HEK293 (cell line): ENCODE measurements around the gene HHAT.

Source experiments
- FEZF1 ChIP-seq: fragments of 450-650 bp; formaldehyde crosslinking; IDR thresholded peaks from 2 replicates; pipeline ENCODE4 v1.5.1; 2016; ENCODE audit warnings: missing biosample characterization, missing genetic modification characterization
- GLI4 ChIP-seq: fragments of 450-650 bp; formaldehyde crosslinking; IDR thresholded peaks from 2 replicates; pipeline ENCODE4 v1.5.1; 2016; ENCODE audit warnings: missing biosample characterization, missing genetic modification characterization
- HOXD13 ChIP-seq: sonication (generic); formaldehyde crosslinking; IDR thresholded peaks from 2 replicates; pipeline ENCODE4 v1.8.0; 2022; ENCODE audit warnings: missing genetic modification reagents, borderline replicate concordance
- MZF1 ChIP-seq: fragments of 450-650 bp; formaldehyde crosslinking; IDR thresholded peaks from 2 replicates; pipeline ENCODE4 v1.5.1; 2017; ENCODE audit warnings: missing biosample characterization, missing genetic modification characterization, borderline replicate concordance
- SCRT1 ChIP-seq: fragments of 450-650 bp; formaldehyde crosslinking; IDR thresholded peaks from 2 replicates; pipeline ENCODE4 v1.5.1; 2016; ENCODE audit warnings: missing biosample characterization, missing genetic modification characterization, borderline replicate concordance
- YY2 ChIP-seq: fragments of 450-650 bp; formaldehyde crosslinking; IDR thresholded peaks from 2 replicates; pipeline ENCODE4 v1.5.1; 2016; ENCODE audit warnings: missing biosample characterization, missing genetic modification characterization
- ZFP41 ChIP-seq: fragments of 450-650 bp; formaldehyde crosslinking; IDR thresholded peaks from 2 replicates; pipeline ENCODE4 v1.5.1; 2016; ENCODE audit warnings: missing biosample characterization, missing genetic modification characterization, borderline replicate concordance
- ZIC2 ChIP-seq: fragments of 450-650 bp; formaldehyde crosslinking; IDR thresholded peaks from 2 replicates; pipeline ENCODE4 v1.5.1; 2016; ENCODE audit warnings: missing biosample characterization, missing genetic modification characterization
- ZNF112 ChIP-seq: fragments of 450-650 bp; formaldehyde crosslinking; IDR thresholded peaks from 2 replicates; pipeline ENCODE4 v1.5.0; 2017; ENCODE audit warnings: missing biosample characterization, missing genetic modification characterization
- ZNF24 ChIP-seq: fragments of 450-650 bp; formaldehyde crosslinking; IDR thresholded peaks from 2 replicates; pipeline ENCODE4 v1.5.1; 2016; ENCODE audit warnings: missing biosample characterization, missing genetic modification characterization
- ZNF626 ChIP-seq: fragments of 450-650 bp; sonication (Bioruptor Pico); formaldehyde crosslinking; IDR thresholded peaks from 2 replicates; pipeline ENCODE4 v1.5.1; 2018; ENCODE audit warnings: missing biosample characterization, missing genetic modification characterization, inconsistent platforms
- ZNF791 ChIP-seq: fragments of 450-650 bp; formaldehyde crosslinking; IDR thresholded peaks from 2 replicates; pipeline ENCODE4 v1.5.1; 2016; ENCODE audit warnings: missing biosample characterization, missing genetic modification characterization
- ZXDB ChIP-seq: fragments of 450-650 bp; formaldehyde crosslinking; IDR thresholded peaks from 2 replicates; pipeline ENCODE4 v1.5.1; 2016; ENCODE audit warnings: missing biosample characterization, missing genetic modification characterization
- TF ChIP-seq, protein P1 (sequence below): fragments of 450-650 bp; formaldehyde crosslinking; IDR thresholded peaks from 2 replicates; pipeline ENCODE4 v1.5.1; 2016; ENCODE audit warnings: missing biosample characterization, missing genetic modification characterization, borderline replicate concordance
- TF ChIP-seq, protein P2 (sequence below): fragments of 450-650 bp; formaldehyde crosslinking; IDR thresholded peaks from 2 replicates; pipeline ENCODE4 v1.5.1; 2017; ENCODE audit warnings: missing biosample characterization, missing genetic modification characterization
- TF ChIP-seq, protein P3 (sequence below): fragments of 450-650 bp; formaldehyde crosslinking; IDR thresholded peaks from 2 replicates; pipeline ENCODE4 v1.5.1; 2016; ENCODE audit warnings: missing biosample characterization, missing genetic modification characterization
- TF ChIP-seq, protein P4 (sequence below): fragments of 450-650 bp; formaldehyde crosslinking; IDR thresholded peaks from 2 replicates; pipeline ENCODE4 v1.5.1; 2016; ENCODE audit warnings: missing biosample characterization, missing genetic modification characterization
- TF ChIP-seq, protein P5 (sequence below): fragments of 450-650 bp; formaldehyde crosslinking; IDR thresholded peaks from 2 replicates; pipeline ENCODE4 v1.5.1; 2016; ENCODE audit warnings: missing biosample characterization, missing genetic modification characterization
- TF ChIP-seq, protein P6 (sequence below): fragments of 450-650 bp; formaldehyde crosslinking; IDR thresholded peaks from 2 replicates; pipeline ENCODE4 v1.5.1; 2017; ENCODE audit warnings: missing biosample characterization, missing genetic modification characterization
- TF ChIP-seq, protein P7 (sequence below): fragments of 450-650 bp; IDR thresholded peaks from 2 replicates; pipeline ENCODE4 v1.5.1; 2018; ENCODE audit warnings: missing biosample characterization, mild to moderate bottlenecking, missing genetic modification characterization
- TF ChIP-seq, protein P8 (sequence below): fragments of 450-650 bp; formaldehyde crosslinking; IDR thresholded peaks from 2 replicates; pipeline ENCODE4 v1.5.1; 2017; ENCODE audit warnings: missing biosample characterization, missing genetic modification characterization
- TF ChIP-seq, protein P9 (sequence below): fragments of 450-650 bp; formaldehyde crosslinking; IDR thresholded peaks from 2 replicates; pipeline ENCODE4 v1.5.0; 2017; ENCODE audit warnings: missing biosample characterization, missing genetic modification characterization, borderline replicate concordance

HHAT gene

DNA sequence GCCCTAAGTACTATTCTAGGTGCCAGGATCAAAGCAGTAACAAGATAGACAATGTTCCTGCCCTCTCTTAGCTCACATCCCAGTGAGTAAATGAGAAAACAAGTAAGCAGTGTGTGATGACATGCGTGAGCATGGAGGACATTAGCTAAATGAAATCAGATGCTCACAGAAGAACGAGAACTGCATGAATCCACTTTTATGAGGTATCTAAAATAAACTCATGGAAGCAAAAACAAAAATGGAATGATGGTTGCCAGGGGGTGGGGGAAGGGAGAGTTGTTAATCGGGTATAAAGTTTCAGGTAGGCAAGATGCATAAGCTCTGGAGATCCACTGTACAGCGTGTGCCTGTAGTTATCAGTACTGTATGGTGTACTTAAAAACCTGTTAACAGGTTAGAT lies 195.1 kb downstream of the HHAT start (continued):
- 0 out of 2 replicates have a peak, but pooled peaks have one; percentile 45 for TF ChIP-seq SCRT1 (tag by site-specific recombination)
- TF ChIP-seq, protein P1, sequence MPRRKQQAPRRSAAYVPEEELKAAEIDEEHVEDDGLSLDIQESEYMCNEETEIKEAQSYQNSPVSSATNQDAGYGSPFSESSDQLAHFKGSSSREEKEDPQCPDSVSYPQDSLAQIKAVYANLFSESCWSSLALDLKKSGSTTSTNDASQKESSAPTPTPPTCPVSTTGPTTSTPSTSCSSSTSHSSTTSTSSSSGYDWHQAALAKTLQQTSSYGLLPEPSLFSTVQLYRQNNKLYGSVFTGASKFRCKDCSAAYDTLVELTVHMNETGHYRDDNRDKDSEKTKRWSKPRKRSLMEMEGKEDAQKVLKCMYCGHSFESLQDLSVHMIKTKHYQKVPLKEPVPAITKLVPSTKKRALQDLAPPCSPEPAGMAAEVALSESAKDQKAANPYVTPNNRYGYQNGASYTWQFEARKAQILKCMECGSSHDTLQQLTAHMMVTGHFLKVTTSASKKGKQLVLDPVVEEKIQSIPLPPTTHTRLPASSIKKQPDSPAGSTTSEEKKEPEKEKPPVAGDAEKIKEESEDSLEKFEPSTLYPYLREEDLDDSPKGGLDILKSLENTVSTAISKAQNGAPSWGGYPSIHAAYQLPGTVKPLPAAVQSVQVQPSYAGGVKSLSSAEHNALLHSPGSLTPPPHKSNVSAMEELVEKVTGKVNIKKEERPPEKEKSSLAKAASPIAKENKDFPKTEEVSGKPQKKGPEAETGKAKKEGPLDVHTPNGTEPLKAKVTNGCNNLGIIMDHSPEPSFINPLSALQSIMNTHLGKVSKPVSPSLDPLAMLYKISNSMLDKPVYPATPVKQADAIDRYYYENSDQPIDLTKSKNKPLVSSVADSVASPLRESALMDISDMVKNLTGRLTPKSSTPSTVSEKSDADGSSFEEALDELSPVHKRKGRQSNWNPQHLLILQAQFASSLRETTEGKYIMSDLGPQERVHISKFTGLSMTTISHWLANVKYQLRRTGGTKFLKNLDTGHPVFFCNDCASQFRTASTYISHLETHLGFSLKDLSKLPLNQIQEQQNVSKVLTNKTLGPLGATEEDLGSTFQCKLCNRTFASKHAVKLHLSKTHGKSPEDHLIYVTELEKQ (tag by site-specific recombination), result no peak; the same call in 1 of the 2 replicates
- TF ChIP-seq ZXDB (tag by site-specific recombination), result no peak
- TF ChIP-seq HOXD13 (CRISPR knock-in tag), result no peak
- TF ChIP-seq, protein P2, sequence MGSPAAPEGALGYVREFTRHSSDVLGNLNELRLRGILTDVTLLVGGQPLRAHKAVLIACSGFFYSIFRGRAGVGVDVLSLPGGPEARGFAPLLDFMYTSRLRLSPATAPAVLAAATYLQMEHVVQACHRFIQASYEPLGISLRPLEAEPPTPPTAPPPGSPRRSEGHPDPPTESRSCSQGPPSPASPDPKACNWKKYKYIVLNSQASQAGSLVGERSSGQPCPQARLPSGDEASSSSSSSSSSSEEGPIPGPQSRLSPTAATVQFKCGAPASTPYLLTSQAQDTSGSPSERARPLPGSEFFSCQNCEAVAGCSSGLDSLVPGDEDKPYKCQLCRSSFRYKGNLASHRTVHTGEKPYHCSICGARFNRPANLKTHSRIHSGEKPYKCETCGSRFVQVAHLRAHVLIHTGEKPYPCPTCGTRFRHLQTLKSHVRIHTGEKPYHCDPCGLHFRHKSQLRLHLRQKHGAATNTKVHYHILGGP, result no peak
- TF ChIP-seq GLI4 (tag by site-specific recombination), result no peak
- TF ChIP-seq YY2 (tag by site-specific recombination), result 0 out of 2 replicates have a peak, but pooled peaks have one; percentile 54
- TF ChIP-seq ZFP41, result no peak
- no peak for TF ChIP-seq MZF1
- TF ChIP-seq, protein P3, sequence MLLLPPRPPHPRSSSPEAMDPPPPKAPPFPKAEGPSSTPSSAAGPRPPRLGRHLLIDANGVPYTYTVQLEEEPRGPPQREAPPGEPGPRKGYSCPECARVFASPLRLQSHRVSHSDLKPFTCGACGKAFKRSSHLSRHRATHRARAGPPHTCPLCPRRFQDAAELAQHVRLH (tag by site-specific recombination), result 0 out of 2 replicates have a peak, but pooled peaks have one; percentile 40
- TF ChIP-seq, protein P4, sequence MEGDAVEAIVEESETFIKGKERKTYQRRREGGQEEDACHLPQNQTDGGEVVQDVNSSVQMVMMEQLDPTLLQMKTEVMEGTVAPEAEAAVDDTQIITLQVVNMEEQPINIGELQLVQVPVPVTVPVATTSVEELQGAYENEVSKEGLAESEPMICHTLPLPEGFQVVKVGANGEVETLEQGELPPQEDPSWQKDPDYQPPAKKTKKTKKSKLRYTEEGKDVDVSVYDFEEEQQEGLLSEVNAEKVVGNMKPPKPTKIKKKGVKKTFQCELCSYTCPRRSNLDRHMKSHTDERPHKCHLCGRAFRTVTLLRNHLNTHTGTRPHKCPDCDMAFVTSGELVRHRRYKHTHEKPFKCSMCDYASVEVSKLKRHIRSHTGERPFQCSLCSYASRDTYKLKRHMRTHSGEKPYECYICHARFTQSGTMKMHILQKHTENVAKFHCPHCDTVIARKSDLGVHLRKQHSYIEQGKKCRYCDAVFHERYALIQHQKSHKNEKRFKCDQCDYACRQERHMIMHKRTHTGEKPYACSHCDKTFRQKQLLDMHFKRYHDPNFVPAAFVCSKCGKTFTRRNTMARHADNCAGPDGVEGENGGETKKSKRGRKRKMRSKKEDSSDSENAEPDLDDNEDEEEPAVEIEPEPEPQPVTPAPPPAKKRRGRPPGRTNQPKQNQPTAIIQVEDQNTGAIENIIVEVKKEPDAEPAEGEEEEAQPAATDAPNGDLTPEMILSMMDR, result no peak
- TF ChIP-seq, protein P5, sequence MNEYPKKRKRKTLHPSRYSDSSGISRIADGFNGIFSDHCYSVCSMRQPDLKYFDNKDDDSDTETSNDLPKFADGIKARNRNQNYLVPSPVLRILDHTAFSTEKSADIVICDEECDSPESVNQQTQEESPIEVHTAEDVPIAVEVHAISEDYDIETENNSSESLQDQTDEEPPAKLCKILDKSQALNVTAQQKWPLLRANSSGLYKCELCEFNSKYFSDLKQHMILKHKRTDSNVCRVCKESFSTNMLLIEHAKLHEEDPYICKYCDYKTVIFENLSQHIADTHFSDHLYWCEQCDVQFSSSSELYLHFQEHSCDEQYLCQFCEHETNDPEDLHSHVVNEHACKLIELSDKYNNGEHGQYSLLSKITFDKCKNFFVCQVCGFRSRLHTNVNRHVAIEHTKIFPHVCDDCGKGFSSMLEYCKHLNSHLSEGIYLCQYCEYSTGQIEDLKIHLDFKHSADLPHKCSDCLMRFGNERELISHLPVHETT (tag by site-specific recombination), result no peak
- TF ChIP-seq, protein P6, sequence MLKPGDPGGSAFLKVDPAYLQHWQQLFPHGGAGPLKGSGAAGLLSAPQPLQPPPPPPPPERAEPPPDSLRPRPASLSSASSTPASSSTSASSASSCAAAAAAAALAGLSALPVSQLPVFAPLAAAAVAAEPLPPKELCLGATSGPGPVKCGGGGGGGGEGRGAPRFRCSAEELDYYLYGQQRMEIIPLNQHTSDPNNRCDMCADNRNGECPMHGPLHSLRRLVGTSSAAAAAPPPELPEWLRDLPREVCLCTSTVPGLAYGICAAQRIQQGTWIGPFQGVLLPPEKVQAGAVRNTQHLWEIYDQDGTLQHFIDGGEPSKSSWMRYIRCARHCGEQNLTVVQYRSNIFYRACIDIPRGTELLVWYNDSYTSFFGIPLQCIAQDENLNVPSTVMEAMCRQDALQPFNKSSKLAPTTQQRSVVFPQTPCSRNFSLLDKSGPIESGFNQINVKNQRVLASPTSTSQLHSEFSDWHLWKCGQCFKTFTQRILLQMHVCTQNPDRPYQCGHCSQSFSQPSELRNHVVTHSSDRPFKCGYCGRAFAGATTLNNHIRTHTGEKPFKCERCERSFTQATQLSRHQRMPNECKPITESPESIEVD (tag by site-specific recombination), result peak; percentile 47
- TF ChIP-seq, protein P7, sequence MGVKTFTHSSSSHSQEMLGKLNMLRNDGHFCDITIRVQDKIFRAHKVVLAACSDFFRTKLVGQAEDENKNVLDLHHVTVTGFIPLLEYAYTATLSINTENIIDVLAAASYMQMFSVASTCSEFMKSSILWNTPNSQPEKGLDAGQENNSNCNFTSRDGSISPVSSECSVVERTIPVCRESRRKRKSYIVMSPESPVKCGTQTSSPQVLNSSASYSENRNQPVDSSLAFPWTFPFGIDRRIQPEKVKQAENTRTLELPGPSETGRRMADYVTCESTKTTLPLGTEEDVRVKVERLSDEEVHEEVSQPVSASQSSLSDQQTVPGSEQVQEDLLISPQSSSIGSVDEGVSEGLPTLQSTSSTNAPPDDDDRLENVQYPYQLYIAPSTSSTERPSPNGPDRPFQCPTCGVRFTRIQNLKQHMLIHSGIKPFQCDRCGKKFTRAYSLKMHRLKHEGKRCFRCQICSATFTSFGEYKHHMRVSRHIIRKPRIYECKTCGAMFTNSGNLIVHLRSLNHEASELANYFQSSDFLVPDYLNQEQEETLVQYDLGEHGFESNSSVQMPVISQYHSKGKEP (tag by site-specific recombination), result peak; percentile 56
- TF ChIP-seq ZNF791 (tag by site-specific recombination), result no peak
- TF ChIP-seq, protein P8, sequence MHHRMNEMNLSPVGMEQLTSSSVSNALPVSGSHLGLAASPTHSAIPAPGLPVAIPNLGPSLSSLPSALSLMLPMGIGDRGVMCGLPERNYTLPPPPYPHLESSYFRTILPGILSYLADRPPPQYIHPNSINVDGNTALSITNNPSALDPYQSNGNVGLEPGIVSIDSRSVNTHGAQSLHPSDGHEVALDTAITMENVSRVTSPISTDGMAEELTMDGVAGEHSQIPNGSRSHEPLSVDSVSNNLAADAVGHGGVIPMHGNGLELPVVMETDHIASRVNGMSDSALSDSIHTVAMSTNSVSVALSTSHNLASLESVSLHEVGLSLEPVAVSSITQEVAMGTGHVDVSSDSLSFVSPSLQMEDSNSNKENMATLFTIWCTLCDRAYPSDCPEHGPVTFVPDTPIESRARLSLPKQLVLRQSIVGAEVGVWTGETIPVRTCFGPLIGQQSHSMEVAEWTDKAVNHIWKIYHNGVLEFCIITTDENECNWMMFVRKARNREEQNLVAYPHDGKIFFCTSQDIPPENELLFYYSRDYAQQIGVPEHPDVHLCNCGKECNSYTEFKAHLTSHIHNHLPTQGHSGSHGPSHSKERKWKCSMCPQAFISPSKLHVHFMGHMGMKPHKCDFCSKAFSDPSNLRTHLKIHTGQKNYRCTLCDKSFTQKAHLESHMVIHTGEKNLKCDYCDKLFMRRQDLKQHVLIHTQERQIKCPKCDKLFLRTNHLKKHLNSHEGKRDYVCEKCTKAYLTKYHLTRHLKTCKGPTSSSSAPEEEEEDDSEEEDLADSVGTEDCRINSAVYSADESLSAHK (tag by site-specific recombination), result no peak
- TF ChIP-seq ZIC2 (tag by site-specific recombination), result no peak; the same call in 1 of the 2 replicates
- TF ChIP-seq ZNF626 (tag by site-specific recombination), result no peak
- TF ChIP-seq ZNF24 (tag by site-specific recombination), result no peak
- TF ChIP-seq, protein P9, sequence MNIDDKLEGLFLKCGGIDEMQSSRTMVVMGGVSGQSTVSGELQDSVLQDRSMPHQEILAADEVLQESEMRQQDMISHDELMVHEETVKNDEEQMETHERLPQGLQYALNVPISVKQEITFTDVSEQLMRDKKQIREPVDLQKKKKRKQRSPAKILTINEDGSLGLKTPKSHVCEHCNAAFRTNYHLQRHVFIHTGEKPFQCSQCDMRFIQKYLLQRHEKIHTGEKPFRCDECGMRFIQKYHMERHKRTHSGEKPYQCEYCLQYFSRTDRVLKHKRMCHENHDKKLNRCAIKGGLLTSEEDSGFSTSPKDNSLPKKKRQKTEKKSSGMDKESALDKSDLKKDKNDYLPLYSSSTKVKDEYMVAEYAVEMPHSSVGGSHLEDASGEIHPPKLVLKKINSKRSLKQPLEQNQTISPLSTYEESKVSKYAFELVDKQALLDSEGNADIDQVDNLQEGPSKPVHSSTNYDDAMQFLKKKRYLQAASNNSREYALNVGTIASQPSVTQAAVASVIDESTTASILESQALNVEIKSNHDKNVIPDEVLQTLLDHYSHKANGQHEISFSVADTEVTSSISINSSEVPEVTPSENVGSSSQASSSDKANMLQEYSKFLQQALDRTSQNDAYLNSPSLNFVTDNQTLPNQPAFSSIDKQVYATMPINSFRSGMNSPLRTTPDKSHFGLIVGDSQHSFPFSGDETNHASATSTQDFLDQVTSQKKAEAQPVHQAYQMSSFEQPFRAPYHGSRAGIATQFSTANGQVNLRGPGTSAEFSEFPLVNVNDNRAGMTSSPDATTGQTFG (tag by site-specific recombination), result no peak
- TF ChIP-seq ZNF112 (tag by site-specific recombination), result no peak
- peak; percentile 51; the same call in 1 of the 2 replicates for TF ChIP-seq FEZF1 (tag by site-specific recombination)
